HG03558 (cell line): Measurements from ENCODE around the gene OR4K5.
"Not testable (repeated sequence)": the region's sequence is repeated elsewhere in the genome, so short reads cannot be mapped to it uniquely, and the experiment has no call there.

Experiments used
- ATAC-seq: cut with Tn5 transposase; IDR thresholded peaks from one replicate; pipeline ENCODE4 v1.9.1; 2021; ENCODE audit warnings: moderate number of reproducible peaks; ENCODE audit not compliant: unreplicated experiment; ENCODE audit errors: extremely low read depth

OR4K5 gene, protein sequence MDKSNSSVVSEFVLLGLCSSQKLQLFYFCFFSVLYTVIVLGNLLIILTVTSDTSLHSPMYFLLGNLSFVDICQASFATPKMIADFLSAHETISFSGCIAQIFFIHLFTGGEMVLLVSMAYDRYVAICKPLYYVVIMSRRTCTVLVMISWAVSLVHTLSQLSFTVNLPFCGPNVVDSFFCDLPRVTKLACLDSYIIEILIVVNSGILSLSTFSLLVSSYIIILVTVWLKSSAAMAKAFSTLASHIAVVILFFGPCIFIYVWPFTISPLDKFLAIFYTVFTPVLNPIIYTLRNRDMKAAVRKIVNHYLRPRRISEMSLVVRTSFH

DNA sequence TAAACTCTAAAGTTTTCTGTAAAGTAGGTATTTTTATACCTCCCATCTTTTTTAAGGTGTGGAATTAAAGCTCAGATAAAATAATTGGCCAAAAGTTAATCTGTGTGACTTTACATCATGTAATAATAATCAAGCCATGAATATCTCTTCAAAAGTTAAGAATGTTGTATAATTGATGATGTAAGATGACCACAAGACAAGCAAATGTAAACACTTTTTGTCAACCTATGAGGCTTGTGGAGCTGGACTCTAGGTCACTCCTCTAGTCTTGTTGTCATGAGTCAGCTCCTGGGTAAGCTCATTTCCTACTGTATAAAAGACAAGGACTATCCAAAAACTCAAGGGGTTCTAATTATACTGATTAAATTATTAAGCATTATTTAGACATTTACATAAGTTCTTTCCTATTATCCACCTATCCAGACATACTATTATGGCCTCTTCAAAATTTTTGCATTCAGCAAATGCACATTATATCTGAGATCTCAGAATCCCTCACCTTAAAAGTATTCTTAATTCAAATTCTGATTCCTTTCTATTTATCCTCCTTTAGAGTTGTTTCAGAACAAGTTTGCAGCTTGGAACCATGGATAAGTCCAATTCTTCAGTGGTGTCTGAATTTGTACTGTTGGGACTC lies at the start of gene OR4K5:
Gene OR4K5 (plus strand): TSS at position 587 of the 637 bp plus-strand sequence. CDS start 0 bp downstream, at position 587.
- ATAC-seq = no peak

DNA sequence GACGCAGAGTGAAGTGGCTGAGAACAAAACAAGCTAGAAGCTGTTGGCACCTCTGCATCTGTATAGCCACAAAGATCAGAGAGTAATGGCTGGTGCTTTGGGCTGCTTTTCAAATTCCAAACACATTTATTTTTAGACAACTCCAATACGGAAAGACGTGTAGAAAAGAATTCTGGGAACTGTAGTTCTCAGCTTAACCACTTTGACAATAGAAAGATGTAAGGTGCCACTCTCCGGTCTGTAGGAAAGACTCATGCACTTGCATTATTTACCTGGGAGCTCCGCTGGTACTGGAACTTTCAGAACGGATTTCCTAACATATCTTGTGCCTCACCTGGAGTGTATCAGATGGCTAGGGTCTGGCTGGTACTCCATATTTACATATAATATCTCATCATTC lies 47.2 kb upstream of the OR4K5 start:
- ATAC-seq = no peak

DNA sequence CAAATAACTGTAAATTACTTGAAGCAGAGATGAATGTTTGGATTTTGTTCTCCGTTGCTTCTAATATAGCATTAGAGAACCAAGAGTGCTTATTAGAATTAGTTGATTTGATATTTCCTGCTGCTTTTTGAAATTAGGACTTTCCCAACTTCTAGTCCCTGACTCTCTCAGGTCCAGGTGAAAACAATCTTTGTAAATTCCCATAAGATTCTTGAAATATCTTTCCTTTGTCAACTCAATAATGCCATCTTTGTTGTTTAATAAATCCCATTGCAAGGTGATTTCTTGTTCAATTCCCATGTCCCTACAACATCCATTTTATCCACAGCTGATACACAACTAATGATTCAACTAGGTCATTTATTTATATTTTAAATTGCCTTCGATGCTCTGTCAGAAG lies 45.6 kb upstream of the OR4K5 start, which contains the start of gene OR4K2:
Gene OR4K2 (plus strand): TSS at position 301 of the 400 bp plus-strand sequence. CDS start 1,126 bp downstream, outside the sequence.
- ATAC-seq = no peak

DNA sequence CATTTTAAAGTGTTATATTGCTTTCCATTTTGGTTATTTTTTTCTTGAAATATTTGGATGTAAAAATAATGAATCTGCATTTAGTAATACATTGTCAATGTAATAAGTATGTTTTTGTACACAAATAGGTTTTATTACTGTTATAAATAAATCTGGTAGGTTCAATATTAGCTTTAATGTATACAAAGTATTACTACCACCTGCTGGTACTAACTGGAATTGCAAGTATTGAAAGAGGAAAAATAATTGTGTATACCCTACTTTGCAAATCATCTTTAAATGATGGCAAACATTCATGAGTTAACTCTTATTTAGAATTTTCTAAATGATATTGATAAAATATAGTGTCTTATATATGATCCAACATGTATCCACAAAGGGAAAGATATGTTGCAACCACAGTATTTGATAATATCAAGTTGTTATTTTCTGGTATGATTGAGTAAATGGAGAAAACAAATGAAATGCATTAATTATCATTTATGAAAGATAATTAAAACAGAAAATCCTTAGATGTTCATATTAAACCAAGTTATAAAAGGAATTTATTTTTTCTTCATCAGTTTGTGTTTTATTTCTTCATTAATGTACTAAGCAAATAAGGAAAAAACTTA lies 42.3 kb upstream of the OR4K5 start:
- ATAC-seq = no peak

DNA sequence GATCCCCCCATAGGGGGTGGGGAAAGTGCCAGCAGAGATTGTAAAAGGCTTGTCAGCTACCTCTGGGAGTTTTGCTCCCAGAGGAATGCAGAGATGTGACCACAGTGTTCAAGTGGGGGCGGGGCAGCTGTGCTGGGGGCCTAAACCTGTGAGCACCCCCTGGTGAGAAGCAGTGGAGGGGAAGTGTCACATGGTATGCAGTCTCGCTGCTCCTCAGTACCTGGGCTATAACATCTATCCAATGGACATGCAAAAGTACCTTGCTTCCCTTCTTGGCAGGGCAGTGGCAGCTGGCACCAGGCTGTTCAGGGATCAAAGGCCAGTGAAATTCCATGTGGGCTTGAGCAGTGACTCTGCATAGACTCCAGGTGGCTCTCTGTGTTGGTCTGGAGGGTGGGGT lies 25.1 kb upstream of the OR4K5 start:
- no peak for ATAC-seq

DNA sequence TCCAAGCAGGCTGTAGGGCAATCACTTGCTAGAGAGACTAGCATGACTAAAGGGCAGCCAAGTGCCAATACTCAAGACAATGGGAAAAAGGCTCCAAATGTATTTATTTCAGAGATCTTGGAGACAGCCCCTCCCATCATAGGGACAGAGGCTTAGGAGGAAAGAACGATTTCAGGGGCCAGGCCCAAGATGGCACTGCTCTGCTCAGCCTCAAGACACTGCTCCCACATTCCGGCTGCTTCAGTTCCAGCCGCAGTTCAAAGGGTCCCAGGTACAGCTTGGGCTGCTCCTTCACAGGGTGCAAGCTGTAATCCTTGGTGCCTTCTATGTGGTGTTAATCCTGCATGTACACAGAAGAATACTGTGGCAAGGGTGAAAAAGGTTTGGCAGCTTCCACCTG lies 19.4 kb upstream of the OR4K5 start:
- ATAC-seq = no peak

DNA sequence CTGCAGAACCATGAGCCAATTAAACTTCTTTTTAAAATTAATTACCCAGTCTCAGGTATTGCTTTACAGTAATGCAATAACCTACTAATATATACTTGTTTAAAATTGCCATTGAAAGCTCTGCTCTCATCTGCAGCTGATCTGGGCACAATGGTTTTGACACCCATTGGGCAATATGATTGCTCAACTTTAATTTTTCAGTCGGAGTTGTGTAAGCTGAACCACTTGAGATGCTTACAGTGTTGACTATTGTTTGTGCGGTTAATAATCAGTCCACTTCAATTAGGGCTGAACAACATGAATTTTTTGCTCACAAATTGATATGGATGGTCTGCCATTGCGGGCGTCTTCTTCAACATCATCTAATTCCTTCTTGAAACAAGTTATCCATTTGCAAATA lies 18.0 kb upstream of the OR4K5 start:
- no peak for ATAC-seq

DNA sequence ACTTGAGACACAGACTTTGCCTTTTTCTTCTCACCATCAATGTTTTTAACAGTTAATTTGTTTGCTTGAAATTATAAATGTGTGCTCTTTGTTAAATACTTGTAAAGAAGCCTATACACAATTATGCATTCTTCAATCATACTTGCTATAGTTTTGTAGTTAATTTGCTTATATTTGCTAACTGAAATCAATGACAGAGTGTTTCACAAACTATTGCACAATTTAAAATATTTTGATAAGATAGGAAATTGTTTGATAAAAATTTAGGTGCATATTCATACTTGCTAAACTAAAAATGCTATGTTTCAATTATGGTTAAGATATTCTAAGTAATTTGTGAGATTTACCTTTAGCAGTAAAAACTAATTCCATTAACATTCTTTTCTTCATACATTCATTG lies 13.7 kb upstream of the OR4K5 start:
- no peak for ATAC-seq

DNA sequence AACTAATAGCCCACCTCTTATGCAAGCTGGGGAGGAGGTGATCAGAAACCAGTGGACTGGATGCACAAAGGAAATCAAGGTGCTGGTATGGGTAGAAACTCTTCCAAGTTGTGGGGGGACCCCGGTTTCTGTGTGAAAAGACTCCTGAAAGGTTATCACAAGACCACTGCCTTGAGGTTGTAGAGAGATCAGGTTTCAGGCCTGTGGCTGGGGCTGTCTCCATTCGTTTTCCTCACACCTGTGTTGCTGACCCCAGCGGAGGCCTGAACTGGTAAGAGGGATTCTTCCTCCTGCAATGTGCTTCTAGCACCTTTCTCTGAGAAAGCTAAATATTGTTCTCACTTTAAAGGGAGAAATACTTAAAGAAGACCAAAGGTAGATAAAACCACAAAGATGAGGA lies 9.3 kb upstream of the OR4K5 start:
- ATAC-seq = no peak

DNA sequence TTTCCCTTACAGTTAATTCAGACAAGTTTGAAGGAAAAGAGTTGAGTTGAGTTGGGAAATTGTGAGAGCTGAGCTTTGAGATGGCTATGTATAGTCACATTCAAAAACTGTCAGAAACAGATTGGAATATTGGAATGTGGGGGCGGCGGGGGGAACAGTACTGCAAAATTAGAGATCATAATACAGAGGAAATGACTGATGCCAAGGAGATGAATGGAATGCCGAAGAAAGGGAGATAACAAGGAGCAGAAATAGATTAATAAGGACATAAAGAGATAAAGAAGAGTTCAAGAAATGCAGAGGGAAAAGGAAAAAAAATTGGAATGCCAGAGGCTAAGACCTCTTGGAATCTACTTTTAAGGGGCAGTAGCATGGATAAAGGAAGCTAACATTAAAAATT lies 3.2 kb upstream of the OR4K5 start:
- no peak for ATAC-seq

DNA sequence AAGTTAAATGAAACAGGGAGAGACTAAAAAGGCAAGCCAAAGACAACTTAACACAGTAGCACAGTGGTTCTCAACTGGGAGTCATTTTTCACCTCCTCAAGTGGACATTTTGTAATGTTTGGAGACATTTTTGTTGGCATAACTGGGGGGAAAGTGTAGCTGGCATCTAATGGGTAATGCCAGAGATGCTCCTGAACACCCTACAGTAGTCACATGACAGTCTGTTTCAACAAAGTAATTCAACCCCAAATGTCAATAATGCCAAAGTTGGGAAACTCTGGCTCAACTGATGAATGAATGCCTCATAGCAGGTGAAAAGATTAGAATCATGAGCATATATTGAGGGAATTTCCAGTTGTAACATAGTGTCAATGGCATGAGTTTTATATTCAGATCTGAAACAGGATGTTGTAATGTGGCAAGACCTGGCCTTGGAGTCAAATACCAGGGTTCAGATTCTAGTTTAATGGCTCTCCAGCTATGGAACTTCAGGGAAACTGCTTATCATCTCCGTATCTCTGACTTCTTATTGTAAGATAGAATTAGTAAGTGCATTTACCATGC lies 2.4 kb upstream of the OR4K5 start:
- ATAC-seq = no peak

DNA sequence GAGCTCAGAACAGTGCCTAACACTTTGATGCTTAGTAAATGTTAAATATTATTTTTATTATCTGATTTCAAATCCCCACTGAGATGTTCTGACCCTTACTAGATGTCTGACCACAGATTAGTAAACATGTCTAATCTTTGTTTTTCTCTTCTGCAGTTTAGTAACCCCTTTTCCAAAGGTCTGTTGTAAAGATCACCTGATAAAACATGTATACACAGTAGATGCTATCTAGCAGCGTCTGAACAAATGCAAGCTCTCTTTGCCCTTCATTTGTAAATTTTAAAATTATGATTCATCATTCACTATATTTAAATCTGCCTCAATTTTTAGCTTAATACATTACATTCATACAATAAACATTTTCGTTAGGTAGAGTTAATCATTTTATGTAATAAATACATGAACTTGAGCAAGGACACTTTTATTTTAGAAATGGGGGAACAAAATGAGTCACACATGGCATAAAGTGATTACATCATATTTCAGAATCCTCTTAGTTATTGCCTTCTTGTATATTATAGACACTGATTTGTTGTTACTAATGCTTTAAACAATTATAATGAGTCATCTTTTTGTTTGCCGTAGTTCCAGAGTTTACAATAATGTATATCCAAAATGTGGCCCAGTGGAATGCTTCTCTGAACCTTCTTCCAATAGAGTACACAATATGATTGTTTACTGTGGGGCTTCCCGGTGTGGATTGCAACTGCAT lies 1.7 kb upstream of the OR4K5 start:
- no peak for ATAC-seq

DNA sequence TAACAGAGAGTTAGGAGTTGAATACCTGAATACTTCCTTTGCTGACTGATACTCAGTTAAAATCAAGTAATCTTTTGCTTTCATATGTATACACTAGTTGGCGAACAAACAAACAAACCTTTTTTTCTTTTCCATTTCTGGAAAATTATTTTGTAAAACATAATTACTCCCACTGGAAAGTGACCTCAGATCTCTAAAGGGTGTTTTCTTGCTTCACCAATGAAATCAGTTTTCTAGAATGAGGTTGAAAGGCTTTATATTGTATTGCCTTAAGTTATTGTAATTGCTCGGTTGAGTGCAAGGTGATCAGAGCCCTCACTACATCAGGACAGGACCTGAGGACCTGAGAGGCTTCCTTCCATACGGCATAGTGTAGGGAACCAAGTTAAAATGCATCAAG lies 10.2 kb downstream of the OR4K5 start, which contains the start of gene OR4K1:
Gene OR4K1 (plus strand): TSS at position 301 of the 400 bp plus-strand sequence. CDS start 4,750 bp downstream, outside the sequence.
- no peak for ATAC-seq

DNA sequence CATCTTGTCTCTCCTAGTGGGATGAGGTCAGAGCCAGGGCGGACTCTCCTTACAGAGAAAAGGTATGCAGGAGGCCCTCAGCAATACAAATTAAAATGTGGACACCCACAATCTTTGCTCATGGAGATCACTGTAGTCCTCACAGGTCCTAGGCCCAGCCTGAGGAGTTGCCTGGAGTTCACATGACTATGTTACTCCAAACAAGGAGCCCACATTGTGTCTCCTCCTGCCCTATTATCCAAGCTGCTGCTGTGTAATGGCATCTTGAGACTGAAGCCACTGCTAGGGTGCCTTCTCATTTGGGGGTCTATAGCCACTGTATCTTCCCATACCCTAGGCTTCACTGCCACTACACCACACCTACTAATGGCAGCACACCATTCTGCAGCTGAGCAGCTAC lies 21.3 kb downstream of the OR4K5 start:
- ATAC-seq = no peak

DNA sequence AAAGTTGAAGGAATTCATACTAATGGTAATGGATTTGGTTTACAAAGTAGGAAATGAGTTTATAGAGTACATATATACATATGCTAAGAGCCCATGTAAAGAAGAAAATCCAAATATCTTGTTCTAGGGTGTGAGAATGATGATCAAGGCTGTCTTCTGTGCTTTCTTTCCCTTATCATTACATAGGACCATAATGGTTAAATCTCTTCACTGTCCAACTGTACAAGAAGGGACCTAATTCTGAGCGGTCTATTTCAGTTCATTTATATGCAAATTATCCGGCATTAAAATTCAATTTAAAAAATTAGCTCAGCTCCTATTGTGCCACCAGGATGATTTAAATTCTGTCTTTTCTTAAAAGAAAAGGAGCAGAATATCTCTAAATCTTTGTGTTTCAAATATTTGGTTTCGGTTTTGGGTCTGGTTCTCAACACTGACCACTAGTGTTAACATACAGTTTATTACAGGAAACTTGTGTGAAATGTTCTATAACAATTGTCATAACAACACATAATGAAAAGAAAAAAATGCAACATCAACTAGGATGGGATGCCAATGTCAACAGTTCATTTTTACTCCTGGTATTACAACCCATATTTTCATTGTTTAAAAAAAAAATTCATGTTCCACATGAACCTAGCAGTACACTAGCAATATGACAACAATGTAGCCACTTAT lies 27.1 kb downstream of the OR4K5 start:
- ATAC-seq = no peak

DNA sequence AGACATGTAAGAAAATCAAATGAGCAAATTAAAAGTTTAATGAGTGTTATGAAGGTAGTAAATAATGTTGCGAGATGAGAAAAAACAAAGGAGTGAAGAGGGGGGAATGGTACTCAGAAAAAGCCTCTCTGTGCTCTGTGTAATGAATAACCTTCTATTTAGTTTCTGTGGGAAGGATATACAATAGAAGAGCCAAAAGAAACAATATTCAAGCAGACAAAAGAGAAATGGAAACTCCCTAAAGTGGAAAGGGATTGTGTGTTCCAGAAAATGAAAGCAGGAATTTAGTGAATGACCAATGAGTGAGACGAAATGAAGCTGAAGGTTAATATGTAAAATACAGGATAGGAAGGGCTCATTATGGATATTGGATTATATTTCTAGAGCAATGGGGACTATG lies 28.8 kb downstream of the OR4K5 start:
- no peak for ATAC-seq

DNA sequence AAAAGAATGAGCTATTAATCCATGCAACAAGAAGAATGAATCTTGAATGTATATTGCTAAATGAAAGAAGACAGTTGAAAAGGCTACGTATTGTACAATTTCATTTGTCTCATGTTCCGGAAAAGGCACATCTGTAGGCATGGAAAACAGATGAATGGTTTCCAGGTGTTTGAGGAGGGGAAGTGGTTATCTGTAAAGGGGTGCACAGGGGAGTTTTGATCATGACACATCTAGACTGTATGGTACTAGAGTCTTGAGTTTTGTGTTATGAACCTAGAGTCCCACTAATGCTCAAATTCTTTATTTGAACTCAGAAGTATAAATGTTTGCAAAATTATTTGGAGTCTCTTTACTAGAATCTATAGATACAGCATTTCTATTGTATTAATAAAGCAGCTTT lies 49.3 kb downstream of the OR4K5 start:
- ATAC-seq = not testable (repeated sequence)
